Measurements from ENCODE around the gene CRTAP. TPM values are rescaled to one million over a fixed set of nuclear protein-coding genes. Genes with fewer than 3 reads are reported as not detected.
"Not testable (repeated sequence)": the region's sequence is repeated elsewhere in the genome, so short reads cannot be mapped to it uniquely, and the experiment has no call there.

Gene CRTAP
- polyA plus RNA-seq, 3 donors: 134 to 321 (median 317) TPM

DNA sequence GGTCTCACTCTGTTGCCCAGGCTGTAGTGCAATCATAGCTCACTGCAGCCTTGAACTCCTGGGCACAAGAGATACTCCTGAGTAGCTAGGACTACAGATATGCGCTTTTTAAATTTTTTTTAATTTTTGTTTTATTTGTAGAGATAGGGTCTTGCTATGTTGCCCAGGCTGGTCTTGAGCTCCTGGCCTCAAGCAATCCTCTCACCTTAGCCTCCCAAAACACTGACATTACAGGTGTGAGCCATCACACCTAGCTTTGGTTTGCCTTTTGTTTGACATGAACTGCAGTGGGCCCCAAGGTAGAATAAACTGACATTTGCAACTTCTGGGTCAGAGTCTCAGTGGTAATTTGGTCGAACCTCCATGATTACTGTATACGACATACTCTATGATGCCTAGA lies 9.0 kb upstream of the CRTAP start:
- H3K36me3 ChIP-seq (replicated peaks in 1 of 2; ENCODE audit: control insufficient read depth in 1 of 2, insufficient read depth in 2 of 2, low read length in 2 of 2): no peaks in the 10 kb centered on the region
- H4K20me1 ChIP-seq (ENCODE audit: insufficient read depth, low read length): no peaks in the 10 kb centered on the region
- H3K9me3 ChIP-seq (replicated peaks in 1 of 2; ENCODE audit: control insufficient read depth in 1 of 2, insufficient read depth in 1 of 2, low read length in 2 of 2): no peaks in the 10 kb centered on the region
- no peak for DNase-seq
- H3K27ac Mint-ChIP-seq: no peak overlapping the region
- no peaks in the 10 kb centered on the region for H3K9me3 Mint-ChIP-seq
- H3K9ac ChIP-seq (ENCODE audit: insufficient read depth, low read length, poor library complexity, severe bottlenecking): no peak overlapping the region
- 95% methylated on average over 2 of the region's 3 CpGs for WGBS (ENCODE audit: insufficient coverage)
- peaks cover 20 to 31% of the 10 kb centered on the region in 2 donors for H3K4me1 ChIP-seq (ENCODE audit: control insufficient read depth in 1 of 2, insufficient read depth in 2 of 2, low read length in 2 of 2)
- peaks cover 37% of the 10 kb centered on the region for H3K4me1 Mint-ChIP-seq
- H3K79me2 ChIP-seq (ENCODE audit: insufficient read depth, low read length): no peaks in the 10 kb centered on the region
- no peaks in the 10 kb centered on the region for H3K27me3 ChIP-seq (ENCODE audit: control insufficient read depth in 2 of 2, insufficient read depth in 2 of 2, low read length in 2 of 2)
- no peak overlapping the region for H3K4me2 ChIP-seq (replicated peaks; ENCODE audit: extremely low read depth, low read length, poor library complexity, severe bottlenecking)
- TF ChIP-seq CTCF (IDR thresholded peaks at IDR 0.05): no peak
- intact Hi-C loops (cut with micrococcal nuclease): no loop called here
- H3K27me3 Mint-ChIP-seq (ENCODE audit: low read depth in 3 of 3): peaks cover 0 to 5% (median 2%) of the 10 kb centered on the region in 3 donors
- no peak overlapping the region for H3K27ac ChIP-seq (ENCODE audit: low read depth in 1 of 2, low read length in 2 of 2)
- H2AFZ ChIP-seq (ENCODE audit: insufficient read depth, low read depth, low read length, poor library complexity, severe bottlenecking): no peak overlapping the region
- H3K36me3 Mint-ChIP-seq: no peaks in the 10 kb centered on the region
- no peak overlapping the region for H3K4me3 Mint-ChIP-seq
- no peak overlapping the region for H3K4me3 ChIP-seq (replicated peaks in 1 of 3; ENCODE audit: low read depth in 2 of 3, low read length in 3 of 3)

GRCh38 chr3:33105341-33105948 lies 8.4 kb upstream of the CRTAP start:
- Histone ChIP-seq H3K4me1 (ENCODE audit: control insufficient read depth in 1 of 2, insufficient read depth in 2 of 2, low read length in 2 of 2) (peaks cover 25 to 36% of the 10 kb centered on the region in 2 donors), H3K9me3 (replicated peaks in 1 of 2; ENCODE audit: control insufficient read depth in 1 of 2, insufficient read depth in 1 of 2, low read length in 2 of 2) (no peaks in the 10 kb centered on the region), H2AFZ (ENCODE audit: insufficient read depth, low read depth, low read length, poor library complexity, severe bottlenecking) (no peak overlapping the region), H3K9ac (ENCODE audit: insufficient read depth, low read length, poor library complexity, severe bottlenecking) (no peak overlapping the region), H3K4me2 (replicated peaks; ENCODE audit: extremely low read depth, low read length, poor library complexity, severe bottlenecking) (no peak overlapping the region), H4K20me1 (ENCODE audit: insufficient read depth, low read length) (no peaks in the 10 kb centered on the region), H3K27ac (ENCODE audit: low read depth in 1 of 2, low read length in 2 of 2) (no peak overlapping the region), H3K4me3 (replicated peaks in 1 of 3; ENCODE audit: low read depth in 2 of 3, low read length in 3 of 3) (no peak overlapping the region), H3K27me3 (ENCODE audit: control insufficient read depth in 2 of 2, insufficient read depth in 2 of 2, low read length in 2 of 2) (no peaks in the 10 kb centered on the region), H3K79me2 (ENCODE audit: insufficient read depth, low read length) (no peaks in the 10 kb centered on the region), H3K36me3 (replicated peaks in 1 of 2; ENCODE audit: control insufficient read depth in 1 of 2, insufficient read depth in 2 of 2, low read length in 2 of 2) (no peaks in the 10 kb centered on the region)
- Mint-ChIP-seq H3K4me3 (no peak overlapping the region), H3K4me1 (peaks cover 37% of the 10 kb centered on the region), H3K9me3 (no peaks in the 10 kb centered on the region), H3K36me3 (no peaks in the 10 kb centered on the region), H3K27me3 (ENCODE audit: low read depth in 3 of 3) (peaks cover 0 to 3% (median 2%) of the 10 kb centered on the region in 3 donors), H3K27ac (no peak overlapping the region)
- intact Hi-C loops (cut with micrococcal nuclease): no loop called here
- 33% methylated on average over 3 of the region's 3 CpGs for WGBS (ENCODE audit: insufficient coverage)
- no peak for DNase-seq
- TF ChIP-seq CTCF (IDR thresholded peaks at IDR 0.05): no peak

- H3K4me2 ChIP-seq (replicated peaks; ENCODE audit: extremely low read depth, low read length, poor library complexity, severe bottlenecking); H3K27ac Mint-ChIP-seq; H3K9me3 Mint-ChIP-seq; H3K79me2 ChIP-seq (ENCODE audit: insufficient read depth, low read length); H3K27ac ChIP-seq (ENCODE audit: low read depth in 1 of 2, low read length in 2 of 2); H4K20me1 ChIP-seq (ENCODE audit: insufficient read depth, low read length); DNase-seq; H3K27me3 Mint-ChIP-seq (ENCODE audit: low read depth in 3 of 3); intact Hi-C loops (cut with micrococcal nuclease); H3K36me3 ChIP-seq (replicated peaks in 1 of 2; ENCODE audit: control insufficient read depth in 1 of 2, insufficient read depth in 2 of 2, low read length in 2 of 2); H3K27me3 ChIP-seq (ENCODE audit: control insufficient read depth in 2 of 2, insufficient read depth in 2 of 2, low read length in 2 of 2); H3K36me3 Mint-ChIP-seq; H3K9ac ChIP-seq (ENCODE audit: insufficient read depth, low read length, poor library complexity, severe bottlenecking); H3K4me3 ChIP-seq (replicated peaks in 1 of 3; ENCODE audit: low read depth in 2 of 3, low read length in 3 of 3); H3K4me3 Mint-ChIP-seq; H3K9me3 ChIP-seq (replicated peaks in 1 of 2; ENCODE audit: control insufficient read depth in 1 of 2, insufficient read depth in 1 of 2, low read length in 2 of 2); H2AFZ ChIP-seq (ENCODE audit: insufficient read depth, low read depth, low read length, poor library complexity, severe bottlenecking): not testable (repeated sequence)
- WGBS (ENCODE audit: insufficient coverage): no CpG with 5 or more reads among the region's 2 CpGs
- H3K4me1 ChIP-seq (ENCODE audit: control insufficient read depth in 1 of 2, insufficient read depth in 2 of 2, low read length in 2 of 2): peaks cover 38 to 50% of the 10 kb centered on the region in 2 donors
- peaks cover 48% of the 10 kb centered on the region for H3K4me1 Mint-ChIP-seq
These were observed 7.0 kb upstream of the CRTAP start for GRCh38 chr3:33106854-33107253.

Measured in CD14-positive monocyte (primary cell).